K562 (cell line): ENCODE results near the gene SEZ6L. TPM values are rescaled to one million over a fixed set of nuclear protein-coding genes. Genes with fewer than 3 reads are reported as not detected.

Experiments used
- ATAC-seq: fragments of 200-7000 bp; cut with Tn5 transposase; 3 replicates; pipeline ENCODE4 v1.9.1; 2020; ENCODE audit warnings: moderate library complexity
- BruUV-seq: library from RNA; stranded (reverse); fragments of 400-500 nt; replicated peaks from 2 replicates; lab custom pipeline; 2021; lab: Mats Ljungman, UMichigan
- CTCF ChIA-PET: fragments of 300-600 bp; formaldehyde crosslinking; extraction: SDS; loops from one replicate; lab custom pipeline; 2021; ENCODE audit warnings: low intra/inter-chr PET ratio; lab: Yijun Ruan, JAX
- POLR2A ChIA-PET: fragments of 300-600, 350-650 bp; sonication (Branson Sonifier 250); formaldehyde crosslinking; extraction: SDS; loops from one replicate; lab custom pipeline; 2021; ENCODE audit warnings: antibody characterized with exemption, inconsistent platforms; lab: Yijun Ruan, JAX
- DNase-seq, 4 experiments: peaks; one replicate each; pipeline versions ENCODE4 v3.0.0 to v3.0.0-alpha.2; 2011 to 2018; ENCODE audit warnings: low spot score in 3 of 4, mixed read lengths in 3 of 4; ENCODE audit errors: extremely low read depth in 1 of 4
- FAIRE-seq: peaks from 2 replicates; lab custom pipeline; 2011; peaks lifted over from hg19 to GRCh38; lab: Jason Lieb, UNC
- H2AFZ ChIP-seq: 2 replicates; pipeline ENCODE4 v1.6.0; 2011; ENCODE audit warnings: low read depth, low read length, control low read depth, inconsistent platforms
- H3K27ac ChIP-seq: fragments of 200-600 bp; 3 replicates; pipeline ENCODE4 v1.8.0; 2011; ENCODE audit warnings: low read depth, mild to moderate bottlenecking, control low read depth, inconsistent platforms, low read length, moderate library complexity, mixed read lengths; ENCODE audit errors: extremely low read depth
- H3K27me3 ChIP-seq, 2 experiments: fragments of 300-600 bp in 1 of 2; 2 replicates in 1 of 2; 3 replicates in 1 of 2; pipeline versions ENCODE4 v1.6.0 to v1.8.0; 2011; ENCODE audit warnings: inconsistent platforms in 2 of 2, low read length in 2 of 2, mild to moderate bottlenecking in 1 of 2, mixed read lengths in 1 of 2, moderate library complexity in 1 of 2; ENCODE audit not compliant: control insufficient read depth in 2 of 2, insufficient read depth in 2 of 2
- H3K36me3 ChIP-seq: fragments of 300-600 bp; 3 replicates; pipeline ENCODE4 v1.8.0; 2011; ENCODE audit warnings: mild to moderate bottlenecking, low read length, inconsistent platforms; ENCODE audit not compliant: control insufficient read depth, insufficient read depth
- H3K4me1 ChIP-seq, 2 experiments: fragments of 200-600 bp in 1 of 2; replicated peaks in 1 of 2; 2 replicates in 1 of 2; 3 replicates in 1 of 2; pipeline versions ENCODE4 v1.5.1 to v1.8.0; 2011; ENCODE audit warnings: inconsistent platforms in 2 of 2, low read length in 2 of 2, mild to moderate bottlenecking in 1 of 2, mixed read lengths in 1 of 2, moderate library complexity in 1 of 2; ENCODE audit not compliant: control insufficient read depth in 2 of 2, insufficient read depth in 2 of 2
- H3K4me2 ChIP-seq: 2 replicates; pipeline ENCODE4 v1.6.1; 2011; ENCODE audit warnings: low read length, control low read depth, inconsistent platforms, mixed read lengths; ENCODE audit not compliant: insufficient read depth
- H3K4me3 ChIP-seq: fragments of 200-600 bp; sonication (generic), shearing (Covaris generic); 2 replicates; pipeline ENCODE4 v1.5.1; 2016; ENCODE audit warnings: control low read depth, inconsistent platforms
- H3K79me2 ChIP-seq: fragments of 200-600 bp; 3 replicates; pipeline ENCODE4 v1.8.0; 2011; ENCODE audit warnings: low read length, inconsistent platforms; ENCODE audit not compliant: control insufficient read depth, insufficient read depth
- H3K9ac ChIP-seq, 2 experiments: 2 replicates each; pipeline versions ENCODE4 v1.6.0 to v1.6.1; 2011; ENCODE audit warnings: low read depth in 2 of 2, low read length in 2 of 2, control low read depth in 1 of 2, inconsistent platforms in 1 of 2, mild to moderate bottlenecking in 1 of 2, mixed read lengths in 1 of 2; ENCODE audit not compliant: insufficient read depth in 1 of 2
- H3K9me1 ChIP-seq: one replicate; pipeline ENCODE4 v1.6.0; 2011; ENCODE audit warnings: inconsistent platforms, mild to moderate bottlenecking, low read length, moderate library complexity; ENCODE audit not compliant: control insufficient read depth, insufficient read depth
- H3K9me3 ChIP-seq: replicated peaks from 2 replicates; pipeline ENCODE4 v1.5.1; 2011; ENCODE audit warnings: low read depth, low read length, inconsistent platforms; ENCODE audit not compliant: control insufficient read depth, insufficient read depth
- H4K20me1 ChIP-seq: replicated peaks from 2 replicates; pipeline ENCODE4 v1.6.1; 2011; ENCODE audit warnings: low read length, inconsistent platforms, mixed read lengths; ENCODE audit not compliant: control insufficient read depth, insufficient read depth
- POLR3G ChIP-seq: IDR thresholded peaks from 2 replicates; pipeline ENCODE4 v1.6.1; 2011; ENCODE audit not compliant: insufficient read length, insufficient replicate concordance; ENCODE audit errors: extremely low read depth
- RAD51 ChIP-seq: fragments of 450-650 bp; IDR thresholded peaks from 2 replicates; pipeline ENCODE4 v1.7.1; 2016; ENCODE audit warnings: low read depth, mild to moderate bottlenecking, borderline replicate concordance
- RBBP5 ChIP-seq: fragments of 200-600 bp; sonication (generic); IDR thresholded peaks from 2 replicates; pipeline ENCODE4 v1.6.1; 2012; ENCODE audit warnings: borderline replicate concordance, mild to moderate bottlenecking, low read length, control low read depth, inconsistent platforms; ENCODE audit not compliant: insufficient read depth, poor library complexity, severe bottlenecking
- SAFB2 ChIP-seq: fragments of 200-400 bp; formaldehyde crosslinking; IDR thresholded peaks from 2 replicates; pipeline ENCODE4 v1.6.1; 2018; ENCODE audit warnings: borderline replicate concordance, low read length, low read depth, moderate library complexity; ENCODE audit not compliant: severe bottlenecking
- TARDBP ChIP-seq: fragments of 450-650 bp; IDR thresholded peaks from 2 replicates; pipeline ENCODE4 v1.6.1; 2016
- USF1 ChIP-seq: sonication (generic); formaldehyde crosslinking; IDR thresholded peaks from 2 replicates; pipeline ENCODE4 v1.9.0; 2022; ENCODE audit warnings: mild to moderate bottlenecking, missing genetic modification reagents
- ZBTB43 ChIP-seq: sonication (generic); formaldehyde crosslinking; IDR thresholded peaks from 2 replicates; pipeline ENCODE4 v1.8.0; 2023; ENCODE audit warnings: mild to moderate bottlenecking, missing genetic modification reagents
- ZC3H4 ChIP-seq: sonication (generic); formaldehyde crosslinking; IDR thresholded peaks from 2 replicates; pipeline ENCODE4 v1.9.0; 2021; ENCODE audit warnings: missing genetic modification reagents, borderline replicate concordance
- ZNF174 ChIP-seq: fragments of 250-450 bp; sonication (Bioruptor Pico); IDR thresholded peaks from 2 replicates; pipeline ENCODE4 v1.4.0; 2020; ENCODE audit warnings: mild to moderate bottlenecking
- ZNF217 ChIP-seq: sonication (generic); formaldehyde crosslinking; IDR thresholded peaks from 2 replicates; pipeline ENCODE4 v1.8.0; 2022; ENCODE audit warnings: mild to moderate bottlenecking, missing genetic modification reagents
- ZNF263 ChIP-seq: sonication (generic); formaldehyde crosslinking; IDR thresholded peaks from 2 replicates; pipeline ENCODE4 v1.8.0; 2022; ENCODE audit warnings: mild to moderate bottlenecking, missing genetic modification reagents, borderline replicate concordance
- ZNF354B ChIP-seq: fragments of 250-450 bp; sonication (Bioruptor Pico); IDR thresholded peaks from 2 replicates; pipeline ENCODE4 v1.4.0; 2020
- ZNF41 ChIP-seq: fragments of 250-450 bp; sonication (Bioruptor Pico); conservative IDR thresholded peaks from 2 replicates; pipeline ENCODE4 v1.4.0; 2020; ENCODE audit warnings: mild to moderate bottlenecking
- ZNF639 ChIP-seq, 2 experiments: fragments of 200-800 bp in 1 of 2; sonication (Bioruptor generic) in 1 of 2; sonication (generic) in 1 of 2; formaldehyde crosslinking in 1 of 2; IDR thresholded peaks in 1 of 2; conservative IDR thresholded peaks in 1 of 2; 2 replicates each; pipeline versions ENCODE4 v1.5.0 to v1.6.1; 2016 to 2020; ENCODE audit warnings: missing compliant biosample characterization in 1 of 2, missing genetic modification characterization in 1 of 2, missing genetic modification reagents in 1 of 2
- ZNF75A ChIP-seq: fragments of 450-650 bp; formaldehyde crosslinking; IDR thresholded peaks from 2 replicates; pipeline ENCODE4 v1.4.0; 2020; ENCODE audit warnings: mild to moderate bottlenecking
- WGBS: fragments of 100-300 bp; shearing (Covaris generic); methylation state at CpG from one replicate; pipeline ENCODE4 v1.1.6; 2016; ENCODE audit warnings: low coverage, mixed read lengths; ENCODE audit not compliant: insufficient coverage; ENCODE audit errors: missing lambda C conversion rate; 5-methylcytosine and 5-hydroxymethylcytosine counted together
- in situ Hi-C: fragments of 300-500 bp; cut with MboI; formaldehyde crosslinking; loops from 4 replicates; pipeline ENCODE4 v1.15.0; 2018; ENCODE audit warnings: inconsistent platforms, mixed read lengths
- intact Hi-C: fragments of 100-400 bp; cut with micrococcal nuclease; formaldehyde crosslinking; loops from 2 replicates; pipeline ENCODE4 v1.14.2; 2022
- polyA plus RNA-seq, 8 experiments: library from polyadenylated mRNA; depleted of rRNA in 4 of 8; stranded (reverse) in 5 of 8; unstranded in 3 of 8; fragments of >200 nt; fragmentation: Nextera tagmentation in 2 of 8; fragmentation: Illumina TruSeq in 1 of 8; extraction: Ambion mirVana in 2 of 8; extraction: Trizol in 1 of 8; gene quantifications; 2 replicates each; pipeline versions ENCODE4 v1.2.1 to v1.2.3, GENCODE V29; 2011 to 2014; ENCODE audit warnings: inconsistent platforms in 1 of 8, missing spikeins in 1 of 8
- total RNA-seq, 7 experiments: library from RNA; depleted of rRNA in 6 of 7; stranded (reverse); fragments of >200 nt in 6 of 7; fragmentation: Illumina TruSeq in 2 of 7; extraction: Trizol in 2 of 7; gene quantifications; 2 replicates each; pipeline versions ENCODE4 v1.2.1 to v1.2.3, GENCODE V29; 2011 to 2021; ENCODE audit warnings: low replicate concordance in 1 of 7
- TF ChIP-seq, protein P1 (sequence below): fragments of 250-450 bp; sonication (Bioruptor Pico); IDR thresholded peaks from 2 replicates; pipeline ENCODE4 v1.5.0; 2021
- TF ChIP-seq, protein P2 (sequence below): sonication (generic); formaldehyde crosslinking; IDR thresholded peaks from 2 replicates; pipeline ENCODE4 v1.5.0; 2020; ENCODE audit warnings: missing genetic modification reagents

The SEZ6L gene
- total and polyA plus RNA-seq, 9 of the 15 experiments (the other 6 are each of a cell fraction or from before 2014, with no cell fraction given): not detected

DNA sequence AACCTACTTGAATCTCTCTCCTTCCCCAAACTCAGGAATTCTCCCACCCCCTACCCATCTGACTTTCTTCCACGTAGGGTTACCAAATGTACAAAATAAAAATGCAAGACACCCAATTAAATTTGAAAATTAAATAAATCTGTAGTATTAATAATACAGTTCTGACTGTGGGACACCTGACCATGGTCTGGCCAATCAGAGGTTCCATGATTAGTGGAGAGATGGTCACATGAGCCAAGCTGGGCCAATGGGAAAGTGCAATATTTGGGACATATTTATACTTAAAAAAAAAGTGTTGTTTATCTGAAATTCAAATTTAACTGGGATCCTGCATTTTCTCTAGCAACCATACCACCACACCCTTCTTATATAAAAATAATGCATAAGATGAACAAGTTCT, 230.0 kb downstream of the SEZ6L start:
- ChIA-PET POLR2A (no interaction called here), CTCF (interaction anchor here (0.6 to 6.1 kb wide), 3 partner anchors 61 to 376 kb away, joined by 3 to 57 read pairs (median 4); no protein-coding TSS in a partner anchor)
- Histone ChIP-seq H3K9me3 (no peaks in the 10 kb centered on the region), H3K9me1 (no peaks in the 10 kb centered on the region), H3K4me3 (no peak overlapping the region), H2AFZ (no peak overlapping the region), H3K4me1 (peaks cover 4 to 18% of the 10 kb centered on the region in 2 experiments; a peak in 4 of 5 replicates), H3K79me2 (no peaks in the 10 kb centered on the region), H3K9ac (no peak overlapping the region), H3K36me3 (no peaks in the 10 kb centered on the region), H3K27me3 (no peaks in the 10 kb centered on the region; a peak in 2 of 5 replicates), H4K20me1 (no peaks in the 10 kb centered on the region), H3K27ac (no peak overlapping the region), H3K4me2 (no peak overlapping the region)
- ATAC-seq (peak; percentile 50; the same call in 1 of the 3 replicates), DNase-seq (peak in 3 of 4 experiments; percentile 39 to 50 (median 47)), FAIRE-seq (no peak)
- in situ Hi-C loops: loop anchor here (5.0 kb wide), 1 partner anchor 263 kb away; no protein-coding TSS in a partner anchor
- intact Hi-C loops: loop anchor here (5.0 kb wide), 1 partner anchor 268 kb away; no protein-coding TSS in a partner anchor
- no TSS peak for BruUV-seq
- 0% methylated on average over 1 of the region's 1 CpG for WGBS
- TF ChIP-seq ZBTB43 (CRISPR knock-in tag): no peak
- TF ChIP-seq, protein P1, sequence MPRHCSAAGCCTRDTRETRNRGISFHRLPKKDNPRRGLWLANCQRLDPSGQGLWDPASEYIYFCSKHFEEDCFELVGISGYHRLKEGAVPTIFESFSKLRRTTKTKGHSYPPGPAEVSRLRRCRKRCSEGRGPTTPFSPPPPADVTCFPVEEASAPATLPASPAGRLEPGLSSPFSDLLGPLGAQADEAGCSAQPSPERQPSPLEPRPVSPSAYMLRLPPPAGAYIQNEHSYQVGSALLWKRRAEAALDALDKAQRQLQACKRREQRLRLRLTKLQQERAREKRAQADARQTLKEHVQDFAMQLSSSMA: no peak
- TF ChIP-seq TARDBP: no peak
- TF ChIP-seq ZNF217 (CRISPR knock-in tag): no peak
- TF ChIP-seq, protein P2, sequence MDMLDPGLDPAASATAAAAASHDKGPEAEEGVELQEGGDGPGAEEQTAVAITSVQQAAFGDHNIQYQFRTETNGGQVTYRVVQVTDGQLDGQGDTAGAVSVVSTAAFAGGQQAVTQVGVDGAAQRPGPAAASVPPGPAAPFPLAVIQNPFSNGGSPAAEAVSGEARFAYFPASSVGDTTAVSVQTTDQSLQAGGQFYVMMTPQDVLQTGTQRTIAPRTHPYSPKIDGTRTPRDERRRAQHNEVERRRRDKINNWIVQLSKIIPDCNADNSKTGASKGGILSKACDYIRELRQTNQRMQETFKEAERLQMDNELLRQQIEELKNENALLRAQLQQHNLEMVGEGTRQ (CRISPR knock-in tag): peak; percentile 66
- no peak for TF ChIP-seq ZNF354B (CRISPR knock-in tag)
- TF ChIP-seq ZNF263 (CRISPR knock-in tag): no peak
- peak; percentile 66 for TF ChIP-seq USF1
- TF ChIP-seq ZC3H4 (CRISPR knock-in tag): no peak
- no peak for TF ChIP-seq ZNF75A (CRISPR knock-in tag)
- no peak for TF ChIP-seq SAFB2
- TF ChIP-seq ZNF174 (CRISPR knock-in tag): no peak
- no peak for TF ChIP-seq RBBP5
- peak; percentile 66; the same call in 1 of the 2 replicates for TF ChIP-seq RAD51
- no peak for TF ChIP-seq ZNF639 (CRISPR knock-in tag; conservative IDR thresholded peaks at IDR 0.05 in 1 of 2, IDR thresholded peaks at IDR 0.05 in 1 of 2)
- TF ChIP-seq ZNF41 (CRISPR knock-in tag): no peak
- TF ChIP-seq POLR3G: no peak
